Thyroid gland (tissue), 4 donors: ENCODE measurements around the gene STX8. TPM values are rescaled to one million over a fixed set of nuclear protein-coding genes. Genes with fewer than 3 reads are reported as not detected.

Source experiments
- DNase-seq, 2 donors: peaks; one replicate each; pipeline ENCODE4 v3.0.0-alpha.2; 2019
- H3K27ac ChIP-seq, 3 donors: fragments of 200-600 bp; sonication (generic); 1 replicate in 2 of 3; 2 replicates in 1 of 3; pipeline ENCODE4 v1.5.1; 2016 to 2019; ENCODE audit warnings: mild to moderate bottlenecking in 1 of 3, moderate library complexity in 1 of 3
- H3K27me3 ChIP-seq: fragments of 200-600 bp; sonication (generic); one replicate; pipeline ENCODE4 v1.5.1; 2019
- H3K36me3 ChIP-seq, 2 donors: fragments of 200-600 bp; sonication (generic); one replicate each; pipeline ENCODE4 v1.5.1; 2016 to 2019
- H3K4me1 ChIP-seq, 2 donors: fragments of 200-600 bp; sonication (generic); one replicate each; pipeline ENCODE4 v1.5.1; 2017 to 2019
- H3K4me3 ChIP-seq, 3 donors: fragments of 200-600 bp; sonication (generic); replicated peaks in 1 of 3; 1 replicate in 2 of 3; 2 replicates in 1 of 3; pipeline ENCODE4 v1.5.1; 2016; ENCODE audit warnings: mild to moderate bottlenecking in 1 of 3
- H3K9me3 ChIP-seq: fragments of 200-600 bp; sonication (generic); one replicate; pipeline ENCODE4 v1.5.1; 2017
- CTCF ChIP-seq, 6 experiments: fragments of 200-600 bp in 3 of 6; fragments of 450-650 bp in 3 of 6; sonication (generic) in 3 of 6; IDR thresholded peaks; one replicate each; pipeline ENCODE4 v1.5.1; 2016 to 2019; ENCODE audit warnings: antibody characterized with exemption in 6 of 6, mild to moderate bottlenecking in 2 of 6, inconsistent platforms in 1 of 6, moderate library complexity in 1 of 6
- POLR2A ChIP-seq, 2 donors: fragments of 450-650 bp; IDR thresholded peaks; one replicate each; pipeline ENCODE4 v1.6.1; 2017; ENCODE audit warnings: antibody characterized with exemption in 2 of 2, mild to moderate bottlenecking in 2 of 2, moderate library complexity in 1 of 2
- WGBS, 2 donors: methylation state at CpG; one replicate each; pipeline ENCODE4 v1.1.5; 2017; 5-methylcytosine and 5-hydroxymethylcytosine counted together
- intact Hi-C: fragments of 100-400 bp; cut with DNase I; formaldehyde crosslinking; loops from one replicate; pipeline ENCODE4 v1.15.1; 2023
- total RNA-seq, 4 donors: library from RNA; depleted of rRNA; stranded (reverse); fragments of >200 nt; gene quantifications; one replicate each; pipeline ENCODE4 v1.2.3, GENCODE V29; 2016

The STX8 gene
- total RNA-seq, 4 donors from 2014 or later = 67.6 to 88.9 (median 72.7) TPM

- no peak for DNase-seq
- intact Hi-C loops = no loop called here
- Histone ChIP-seq H3K36me3 (no peaks in the 10 kb centered on the region), H3K4me3 (no peak overlapping the region), H3K9me3 (no peaks in the 10 kb centered on the region), H3K27me3 (no peaks in the 10 kb centered on the region), H3K27ac (no peak overlapping the region), H3K4me1 (no peaks in the 10 kb centered on the region)
- 96 to 97% methylated on average over 5 of the region's 5 CpGs for WGBS, 2 donors
- TF ChIP-seq CTCF (IDR thresholded peaks at IDR 0.05) (no peak), POLR2A (IDR thresholded peaks at IDR 0.05) (no peak)
These were observed 103.5 kb downstream of the STX8 start for GRCh38 chr17:9472094-9472493.

GRCh38 chr17:9470171-9470570 is 105.4 kb downstream of the STX8 start:
- Histone ChIP-seq H3K4me3 (no peak overlapping the region), H3K9me3 (no peaks in the 10 kb centered on the region), H3K4me1 (no peaks in the 10 kb centered on the region), H3K27ac (no peak overlapping the region), H3K27me3 (no peaks in the 10 kb centered on the region), H3K36me3 (no peaks in the 10 kb centered on the region)
- 51 to 60% methylated on average over 4 of the region's 4 CpGs for WGBS, 2 donors
- DNase-seq = no peak
- intact Hi-C loops = no loop called here
- no peak for TF ChIP-seq POLR2A (IDR thresholded peaks at IDR 0.05)
- TF ChIP-seq CTCF (IDR thresholded peaks at IDR 0.05) = no peak

- Histone ChIP-seq H3K4me3 (no peak overlapping the region), H3K36me3 (no peaks in the 10 kb centered on the region), H3K27me3 (no peaks in the 10 kb centered on the region), H3K27ac (no peak overlapping the region), H3K4me1 (no peaks in the 10 kb centered on the region), H3K9me3 (no peaks in the 10 kb centered on the region)
- no peak for DNase-seq
- TF ChIP-seq POLR2A (IDR thresholded peaks at IDR 0.05) (no peak), CTCF (IDR thresholded peaks at IDR 0.05) (no peak)
- intact Hi-C loops = no loop called here
- 79 to 99% methylated on average over 4 of the region's 4 CpGs for WGBS, 2 donors
These were observed 106.7 kb downstream of the STX8 start for GRCh38 chr17:9468937-9469336.

- TF ChIP-seq CTCF (IDR thresholded peaks at IDR 0.05) (no peak), POLR2A (IDR thresholded peaks at IDR 0.05) (no peak)
- Histone ChIP-seq H3K36me3 (no peaks in the 10 kb centered on the region), H3K4me1 (no peaks in the 10 kb centered on the region), H3K9me3 (no peaks in the 10 kb centered on the region), H3K4me3 (no peak overlapping the region), H3K27ac (no peak overlapping the region), H3K27me3 (no peaks in the 10 kb centered on the region)
- DNase-seq = no peak
- 87 to 91% methylated on average over 9 to 10 of the region's 10 CpGs for WGBS, 2 donors
- intact Hi-C loops = no loop called here
These were observed 107.1 kb downstream of the STX8 start for GRCh38 chr17:9468532-9468931.

GRCh38 chr17:9467518-9467917 is 108.1 kb downstream of the STX8 start:
- intact Hi-C loops = no loop called here
- Histone ChIP-seq H3K27ac (no peak overlapping the region), H3K4me1 (no peaks in the 10 kb centered on the region), H3K27me3 (no peaks in the 10 kb centered on the region), H3K4me3 (no peak overlapping the region), H3K36me3 (no peaks in the 10 kb centered on the region), H3K9me3 (no peaks in the 10 kb centered on the region)
- 83 to 84% methylated on average over 5 of the region's 5 CpGs for WGBS, 2 donors
- no peak for TF ChIP-seq POLR2A (IDR thresholded peaks at IDR 0.05)
- TF ChIP-seq CTCF (IDR thresholded peaks at IDR 0.05) = no peak
- DNase-seq = no peak
